Spleen (tissue), 7 donors: ENCODE measurements around the gene ACVR1.

Experiments
- CTCF ChIP-seq, 11 experiments: fragments of 200-600 bp in 7 of 11; fragments of 450-650 bp in 4 of 11; sonication (generic) in 4 of 11; IDR thresholded peaks in 8 of 11; conservative IDR thresholded peaks in 3 of 11; 1 replicate in 7 of 11; 2 replicates in 4 of 11; pipeline versions ENCODE4 v1.4.0 to v1.8.0; 2016 to 2021; ENCODE audit warnings: antibody characterized with exemption in 11 of 11, inconsistent platforms in 4 of 11, mild to moderate bottlenecking in 1 of 11
- POLR2AphosphoS5 ChIP-seq, 3 donors: sonication (generic); formaldehyde crosslinking; IDR thresholded peaks; one replicate each; pipeline ENCODE4 v1.5.1; 2017; ENCODE audit warnings: antibody characterized with exemption in 3 of 3
- donor health status: DM: no; HTN: no; CAD: no; lungs with moderate emphysema.
- donor health status: DM: no; HTN: no; CAD: no.
- donor health status: DM: no; HTN: no; CAD: no.

- TF ChIP-seq CTCF (IDR thresholded peaks at IDR 0.05 in 8 of 11, conservative IDR thresholded peaks at IDR 0.05 in 3 of 11) (no peak), POLR2AphosphoS5 (IDR thresholded peaks at IDR 0.05) (no peak)
These were observed 20.0 kb downstream of the ACVR1 start for GRCh38 chr2:157856187-157856515.
